ENCODE results near the gene QRICH2.
"Not testable (repeated sequence)": the region's sequence is repeated elsewhere in the genome, so short reads cannot be mapped to it uniquely, and the experiment has no call there.

Gene QRICH2

DNA sequence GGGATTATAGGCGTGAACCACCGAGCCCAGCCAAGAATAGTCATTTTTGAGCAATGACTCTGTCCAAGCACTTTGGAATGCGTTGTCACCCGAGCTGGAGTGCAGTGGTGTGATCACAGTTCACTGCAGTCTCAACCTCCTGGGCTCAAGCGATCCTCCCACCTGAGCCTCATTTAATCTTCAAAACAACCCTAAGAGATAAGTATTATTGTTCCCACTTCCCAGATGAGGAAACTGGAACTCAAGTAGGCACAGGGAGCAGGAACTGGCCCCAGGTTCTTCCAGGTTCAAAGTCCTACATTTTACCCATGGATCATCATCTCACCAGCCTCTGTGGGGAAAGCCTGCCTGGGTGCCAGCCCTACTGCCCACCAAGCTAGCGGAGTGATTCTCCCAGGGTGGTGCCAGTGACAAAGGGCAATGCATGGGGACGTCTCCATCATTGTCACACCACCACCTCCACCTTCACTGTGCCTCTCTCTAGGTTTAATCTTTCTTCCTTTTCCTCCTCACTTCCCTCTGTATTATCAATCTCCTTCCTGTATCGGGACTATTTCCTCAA, 56.5 kb downstream of the QRICH2 start:
- no peak for DNase-seq (ENCODE audit: low read depth in 2 of 2, low spot score in 1 of 2)

DNA sequence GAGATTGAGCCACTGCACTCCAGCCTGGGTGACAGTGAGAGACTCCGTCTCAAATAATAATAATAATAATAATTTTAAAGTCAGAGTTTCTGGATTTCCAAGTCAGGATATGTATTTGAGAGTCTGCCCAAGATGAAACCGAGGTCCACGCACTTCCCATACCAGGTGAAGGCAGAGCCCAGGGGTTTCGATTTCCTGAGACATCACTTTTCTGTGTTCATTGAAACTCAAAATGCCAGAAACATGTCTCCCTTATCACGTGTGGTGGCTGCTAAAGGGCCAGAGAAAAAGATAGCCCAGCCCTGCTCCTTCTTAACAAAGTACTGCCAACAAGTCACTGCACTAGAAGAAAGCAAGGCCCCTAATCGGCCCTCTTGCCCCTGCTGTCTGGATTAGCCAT, 57.9 kb downstream of the QRICH2 start:
- DNase-seq (ENCODE audit: low read depth in 2 of 2, low spot score in 1 of 2) = no peak

DNA sequence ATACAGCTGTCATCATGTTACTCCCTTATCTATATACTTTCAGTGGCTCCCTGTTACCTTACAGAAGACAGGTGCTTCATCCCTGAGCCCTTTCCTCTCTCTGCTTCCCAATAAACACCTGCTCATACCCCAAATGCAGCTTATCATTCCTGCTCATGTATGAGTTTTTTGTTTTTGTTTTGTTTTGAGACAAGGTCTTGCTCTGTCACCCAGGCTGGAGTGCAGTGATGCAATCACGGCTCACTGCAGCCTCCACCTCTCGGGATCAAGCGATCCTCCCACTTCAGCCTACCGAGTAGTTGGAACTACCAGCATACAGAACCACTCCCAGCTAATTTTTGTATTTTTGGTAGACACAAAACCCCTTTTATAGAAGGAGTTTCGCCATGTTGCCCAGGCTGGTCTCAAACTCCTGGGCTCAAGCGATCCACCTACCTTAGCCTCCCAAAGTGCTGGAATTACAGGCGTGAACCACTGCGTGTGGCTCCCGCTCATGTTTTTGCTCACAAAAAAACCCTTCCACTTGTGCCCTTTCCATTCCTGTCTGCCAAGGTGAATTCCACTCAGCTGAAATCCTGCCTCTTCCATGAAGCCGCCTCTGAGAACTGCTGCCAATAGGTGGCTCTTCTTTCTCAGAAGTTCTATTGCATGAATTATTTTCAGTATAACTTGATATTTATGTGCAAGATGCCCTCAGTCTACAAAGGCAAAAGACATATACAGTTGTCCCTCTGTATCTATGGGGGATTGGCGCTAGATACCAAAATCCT, 59.9 kb downstream of the QRICH2 start:
- DNase-seq (ENCODE audit: low read depth in 2 of 2, low spot score in 1 of 2) = no peak

DNA sequence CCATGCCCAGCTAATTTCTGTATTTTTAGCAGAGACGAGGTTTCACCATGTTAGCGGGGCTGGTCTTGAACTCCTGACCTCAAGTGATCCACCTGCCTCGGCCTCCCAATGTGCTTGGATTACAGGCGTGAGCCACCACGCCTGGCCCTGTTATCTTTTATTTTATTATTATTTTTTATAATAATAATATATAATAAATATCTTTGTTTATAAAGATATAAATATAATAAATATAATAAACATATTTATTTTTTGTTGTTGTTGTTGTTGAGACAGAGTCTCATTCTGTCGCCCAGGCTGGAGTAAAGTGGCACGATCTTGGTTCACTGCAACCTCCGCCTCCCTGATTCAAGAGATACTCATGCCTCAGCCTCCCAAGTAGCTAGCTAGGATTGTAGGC, 60.8 kb downstream of the QRICH2 start:
- DNase-seq (ENCODE audit: low read depth in 2 of 2, low spot score in 1 of 2) = no peak

DNA sequence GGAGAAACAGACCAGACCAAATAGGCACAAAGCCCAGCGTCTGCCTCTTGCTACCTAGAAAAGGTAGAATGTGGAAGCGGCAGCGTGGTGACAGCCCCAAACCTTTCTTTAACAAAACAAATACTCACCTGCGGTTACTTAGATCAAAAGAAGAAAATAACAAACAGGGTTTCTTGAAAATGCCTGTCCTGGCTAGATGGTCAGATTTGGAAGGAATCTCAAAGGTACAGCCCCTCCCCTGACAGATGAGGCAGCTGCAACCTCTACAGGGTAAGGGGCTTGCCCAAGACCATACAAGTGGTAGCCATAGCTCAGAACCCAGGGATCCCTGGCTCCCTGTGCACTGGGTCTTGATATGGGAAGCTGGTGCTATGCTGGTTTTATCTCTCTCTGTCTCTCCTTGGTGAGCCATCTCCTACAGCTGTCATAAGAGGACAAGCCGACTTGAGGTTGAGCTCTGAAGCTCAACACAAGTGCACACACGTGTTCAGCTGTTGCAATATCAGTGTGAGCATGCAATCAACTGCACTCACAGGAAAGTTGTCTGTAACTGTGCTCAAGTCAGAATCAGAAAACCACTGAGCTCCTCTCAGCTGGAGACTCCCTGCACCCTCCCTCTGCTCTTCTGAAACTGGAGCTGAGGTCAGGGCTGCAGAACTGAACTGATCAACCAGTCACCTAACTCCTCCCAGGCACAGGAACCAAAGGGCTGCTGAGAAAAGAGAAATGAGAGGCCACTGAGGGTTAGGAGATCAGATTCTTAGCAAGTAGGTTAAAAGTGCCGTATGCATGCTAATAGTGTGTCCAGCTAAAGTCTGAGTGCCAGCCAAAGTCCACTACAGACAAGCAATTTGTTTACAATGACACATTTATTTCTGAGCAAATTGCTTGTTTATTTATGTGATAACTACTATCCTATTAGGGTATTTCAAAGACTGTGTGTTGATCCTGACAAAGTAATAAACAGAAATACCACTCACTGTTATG, 61.7 kb downstream of the QRICH2 start:
- no peak for DNase-seq (ENCODE audit: low read depth in 2 of 2, low spot score in 1 of 2)

DNA sequence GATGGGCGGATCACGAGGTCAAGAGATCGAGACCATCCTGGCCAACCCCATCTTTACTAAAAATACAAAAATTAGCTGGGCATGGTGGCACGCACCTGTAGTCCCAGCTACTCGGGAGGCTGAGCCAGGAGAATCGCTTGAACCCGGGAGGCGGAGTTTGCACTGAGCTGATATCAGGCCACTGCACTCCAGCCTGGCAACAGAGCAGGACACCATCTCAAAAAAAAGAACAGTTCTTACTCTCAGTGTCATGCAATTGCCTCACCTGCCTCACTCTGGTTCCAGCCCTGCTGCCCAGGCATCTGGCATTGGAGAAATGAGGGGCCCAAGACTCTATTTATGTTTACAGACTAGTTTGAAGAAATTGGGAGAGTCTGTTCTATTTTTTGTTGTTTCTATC, 63.4 kb downstream of the QRICH2 start:
- DNase-seq (ENCODE audit: low read depth in 2 of 2, low spot score in 1 of 2) = not testable (repeated sequence)

DNA sequence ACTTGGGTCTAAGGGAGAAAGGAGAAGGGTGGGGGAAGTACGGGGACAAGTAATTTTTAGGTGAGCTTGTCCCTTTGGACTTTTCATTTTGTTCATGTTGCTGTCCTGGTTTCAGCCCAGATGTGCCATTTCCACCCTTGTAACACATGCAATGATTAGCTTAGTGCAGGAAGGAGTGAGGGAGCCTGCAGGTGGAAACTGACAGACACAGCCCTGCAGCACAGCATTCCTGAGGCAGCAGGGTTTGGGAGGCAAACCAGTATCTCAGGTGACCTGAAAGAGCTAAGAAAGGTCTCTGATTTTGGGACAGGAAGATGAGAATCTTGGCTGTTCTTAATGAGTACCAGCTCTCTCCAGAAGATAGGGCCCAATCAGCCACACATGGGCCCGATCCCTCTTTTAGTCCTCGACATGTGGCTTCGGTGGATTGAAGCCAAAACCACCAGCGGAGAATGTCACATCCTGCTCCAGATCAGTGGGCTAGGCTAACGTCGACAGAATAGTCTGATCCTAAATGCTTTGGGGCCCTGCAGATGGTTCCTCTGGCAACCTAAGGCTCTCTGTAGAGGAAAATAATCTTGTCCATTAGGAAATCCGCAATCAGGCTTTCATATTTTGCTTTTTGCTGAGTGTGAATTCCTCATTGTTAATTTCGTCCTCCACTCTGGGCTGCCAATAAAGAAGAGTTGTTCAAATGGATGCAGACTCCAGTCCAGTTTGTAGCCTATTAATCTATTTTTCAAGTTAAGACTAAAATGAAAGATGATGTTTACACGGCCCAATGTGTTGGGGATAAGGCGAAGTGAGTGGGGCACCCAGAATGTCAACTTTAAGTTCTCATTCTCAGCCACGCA, 64.0 kb downstream of the QRICH2 start:
- no peak for DNase-seq (ENCODE audit: low read depth in 2 of 2, low spot score in 1 of 2)

DNA sequence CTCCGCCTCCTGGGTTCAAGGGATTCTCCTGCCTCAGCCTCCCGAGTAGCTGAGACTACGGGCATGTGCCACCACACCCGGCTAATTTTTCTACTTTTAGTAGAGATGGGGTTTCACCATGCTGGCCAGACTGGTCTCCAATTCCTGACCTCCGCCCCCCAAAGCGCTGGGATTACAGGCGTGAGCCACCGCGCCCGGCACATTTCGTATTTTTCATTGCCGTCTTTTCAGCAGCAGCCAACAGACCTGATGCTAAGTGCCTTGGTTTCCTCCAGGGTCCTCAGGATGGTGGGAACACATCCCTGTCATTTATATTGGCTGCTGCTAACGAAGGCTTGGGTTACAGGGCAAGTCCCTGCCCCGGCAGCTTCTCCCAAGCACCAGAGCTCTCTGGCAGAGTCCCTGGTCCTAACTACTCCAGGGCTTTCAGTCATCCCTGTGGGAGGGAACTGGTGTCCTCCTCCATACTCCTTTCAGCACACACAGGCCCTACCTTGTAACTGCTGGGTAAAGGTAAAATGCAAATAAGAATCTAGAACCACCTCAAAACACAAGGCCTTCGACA, 66.3 kb downstream of the QRICH2 start:
- DNase-seq (ENCODE audit: low read depth in 2 of 2, low spot score in 1 of 2) = no peak

DNA sequence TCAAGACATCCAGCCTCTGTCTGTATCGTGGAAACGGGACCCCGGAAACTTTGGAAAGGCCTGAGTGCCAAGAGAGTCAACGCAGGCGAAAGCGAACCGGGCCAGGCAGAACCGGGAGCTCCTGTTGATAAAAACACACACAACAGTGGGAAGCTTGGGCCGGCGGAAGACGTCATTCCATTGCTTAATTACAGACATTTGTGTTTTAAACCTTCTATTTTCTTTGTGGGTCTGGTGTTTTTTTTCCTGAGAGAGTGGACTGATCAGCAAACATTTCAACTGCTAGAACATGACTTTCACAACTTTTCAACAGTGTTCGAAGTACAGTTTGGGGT, 66.9 kb downstream of the QRICH2 start:
- DNase-seq (ENCODE audit: low read depth in 2 of 2, low spot score in 1 of 2) = no peak

DNA sequence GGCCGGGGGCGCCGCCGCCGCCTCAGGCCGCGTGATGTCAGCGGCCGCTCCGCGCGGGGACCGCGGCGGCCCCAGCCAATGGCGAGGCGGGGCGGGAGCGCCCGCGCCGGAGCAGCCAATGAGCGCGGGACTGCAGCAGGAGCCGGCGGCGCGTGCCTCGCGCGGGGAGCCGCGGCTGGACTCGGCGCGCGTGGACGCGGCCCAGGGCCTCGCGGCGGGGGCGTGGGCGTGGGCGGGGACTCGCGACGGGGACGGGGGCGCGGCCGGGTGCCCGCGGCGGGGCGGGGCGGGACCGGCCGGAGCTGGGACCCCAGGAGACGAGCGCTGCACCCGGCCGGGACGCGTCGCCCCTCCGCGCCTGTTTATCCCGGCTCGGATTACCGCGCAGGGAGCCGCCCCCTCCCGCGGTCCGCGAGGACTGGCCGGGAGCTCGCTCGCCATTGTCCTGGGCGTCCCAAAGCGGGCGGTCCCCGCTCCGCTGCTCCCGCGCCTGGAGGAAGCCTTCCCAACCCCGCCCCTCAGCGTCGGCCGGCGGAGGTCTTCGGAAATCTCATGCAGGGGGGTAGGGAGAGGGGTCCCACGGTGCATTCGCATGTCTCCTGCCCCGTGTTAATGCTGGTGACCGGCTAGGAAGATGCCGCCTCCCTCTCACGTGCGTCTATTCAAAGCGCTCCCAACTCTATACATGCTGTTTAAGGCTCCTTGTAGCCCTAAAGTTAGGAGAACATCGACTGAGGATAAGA, 67.4 kb downstream of the QRICH2 start, which contains the start of gene RNF157:
Gene RNF157, minus strand, starts transcription at position 33 of the 743 bp plus-strand sequence. CDS start 253 bp downstream, outside the sequence.
- DNase-seq (ENCODE audit: low read depth in 2 of 2, low spot score in 1 of 2) = peak in 1 of 2 donors; percentile 38

DNA sequence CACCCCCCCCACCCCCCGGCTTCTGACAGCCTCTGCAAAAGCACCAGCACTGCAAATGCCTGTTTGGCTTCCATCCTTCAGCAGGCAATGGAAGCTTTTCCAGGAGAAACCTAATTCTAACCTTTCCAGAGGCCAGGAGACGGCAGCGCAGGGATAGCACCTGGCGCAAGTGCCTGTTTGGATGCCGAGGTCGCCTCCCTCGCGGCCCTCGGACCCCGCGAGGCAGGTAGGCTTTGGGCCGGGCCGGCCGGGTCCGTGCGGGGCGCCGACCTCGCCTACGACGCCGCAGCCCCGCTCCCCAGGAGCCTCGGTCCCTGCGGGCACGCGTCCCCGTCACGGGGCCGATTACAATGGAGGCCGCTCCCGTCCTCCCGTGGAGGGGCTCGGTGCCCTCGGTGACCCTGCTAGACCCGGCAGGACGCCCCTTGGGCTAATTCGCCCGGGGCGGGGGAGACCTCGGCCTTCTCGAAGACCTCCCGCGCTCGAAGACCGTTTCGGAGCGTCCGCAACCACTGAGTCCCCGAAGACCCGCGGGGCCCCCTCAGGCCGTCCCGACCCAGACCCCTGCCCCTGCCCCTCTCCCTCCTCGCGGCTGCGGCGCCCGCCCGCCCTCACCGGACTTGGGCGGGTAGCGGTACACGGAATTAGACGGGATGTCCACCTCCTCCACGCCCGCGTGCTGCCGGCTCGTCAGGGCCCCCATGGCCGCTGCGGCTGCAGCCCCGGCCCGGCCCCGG, 68.4 kb downstream of the QRICH2 start:
- DNase-seq (ENCODE audit: low read depth in 2 of 2, low spot score in 1 of 2) = no peak

DNA sequence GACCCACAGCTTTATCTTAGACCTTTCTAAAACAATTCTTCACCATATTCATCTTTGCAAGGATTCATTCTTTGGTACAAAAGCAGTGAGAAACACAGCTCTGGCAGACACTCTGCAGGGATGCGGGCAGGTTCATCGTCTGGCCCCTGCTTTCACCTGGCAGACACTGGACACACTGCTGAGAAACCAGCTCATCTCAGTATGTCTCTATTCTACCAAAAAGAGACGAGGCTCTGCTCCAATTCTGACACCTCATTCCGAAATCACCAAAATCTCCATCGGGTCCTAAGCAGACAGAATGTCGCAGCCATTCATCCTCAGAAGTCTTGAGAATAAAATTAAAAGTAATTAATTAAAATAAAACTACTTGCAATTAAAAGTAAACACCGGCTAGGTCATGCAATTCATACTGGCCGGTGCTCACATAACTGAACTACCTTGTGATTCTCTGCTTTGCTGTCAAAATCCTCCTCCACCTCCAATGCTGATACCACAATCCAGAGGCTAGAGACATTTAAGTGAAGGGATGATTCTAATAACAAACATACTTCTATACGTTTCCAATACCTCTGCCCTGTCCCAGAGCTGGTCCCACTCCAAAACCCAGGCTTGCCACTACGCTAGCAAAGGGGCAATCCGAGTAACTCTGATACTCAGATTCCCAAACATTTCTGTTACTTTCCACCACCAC, 69.1 kb downstream of the QRICH2 start:
- DNase-seq (ENCODE audit: low read depth in 2 of 2, low spot score in 1 of 2) = no peak

DNA sequence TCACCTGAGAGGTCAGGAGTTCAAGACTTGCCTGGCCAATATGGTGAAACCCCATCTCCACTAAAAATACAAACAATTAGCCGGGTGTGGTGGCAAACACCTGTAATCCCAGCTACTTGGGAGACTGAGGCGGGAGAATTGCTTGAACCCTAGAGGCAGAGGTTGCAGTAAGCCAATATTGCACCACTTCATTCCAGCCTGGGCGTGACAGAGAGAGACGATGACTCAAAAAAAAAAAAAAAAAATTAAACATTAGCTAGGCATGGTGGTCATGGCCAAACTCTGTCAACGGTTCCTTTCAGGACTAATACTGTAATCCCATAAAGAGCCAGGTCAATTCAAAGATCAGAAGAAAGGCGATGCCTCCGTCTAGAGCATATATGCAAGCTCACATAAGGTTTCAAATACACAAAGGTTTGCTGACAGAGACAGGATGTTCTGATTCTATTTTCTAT, 70.2 kb downstream of the QRICH2 start:
- DNase-seq (ENCODE audit: low read depth in 2 of 2, low spot score in 1 of 2) = no peak

DNA sequence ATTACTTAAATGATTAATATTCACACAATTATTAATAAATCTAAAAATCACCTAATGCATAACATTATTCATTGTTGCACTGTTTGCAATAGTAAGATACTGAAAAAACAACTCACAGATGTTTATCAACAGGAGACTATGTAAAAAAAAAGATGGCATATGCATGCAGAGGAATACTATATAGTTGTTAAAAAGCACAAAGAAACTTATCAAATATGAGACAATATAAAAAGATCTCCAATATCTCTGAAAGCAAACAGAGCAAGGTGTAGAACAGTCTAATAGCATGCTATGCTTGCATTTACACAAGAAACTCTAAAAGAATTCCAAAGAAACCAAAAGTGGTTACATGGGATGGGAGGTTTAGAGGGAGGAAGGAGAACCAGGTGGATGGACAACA, 71.5 kb downstream of the QRICH2 start:
- DNase-seq (ENCODE audit: low read depth in 2 of 2, low spot score in 1 of 2) = no peak

DNA sequence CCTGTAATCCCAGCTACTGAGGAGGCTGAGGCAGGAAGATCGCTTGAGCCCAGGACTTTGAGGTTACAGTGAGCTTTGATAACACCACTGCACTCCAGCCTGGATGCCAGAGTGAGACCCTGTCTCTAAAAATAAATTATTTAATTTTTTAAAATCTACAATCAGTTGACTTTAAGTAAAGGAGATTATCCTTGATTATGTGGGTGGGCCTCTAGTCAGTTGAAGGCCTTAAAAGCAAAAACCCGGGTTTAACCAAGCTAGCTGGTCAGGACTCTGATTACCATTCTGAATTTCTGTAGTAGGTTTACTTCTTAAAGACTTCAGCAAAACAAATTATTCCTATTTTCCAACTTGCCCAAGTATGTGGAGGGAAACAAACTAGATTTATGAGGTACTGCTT, 72.2 kb downstream of the QRICH2 start:
- no peak for DNase-seq (ENCODE audit: low read depth in 2 of 2, low spot score in 1 of 2)

DNA sequence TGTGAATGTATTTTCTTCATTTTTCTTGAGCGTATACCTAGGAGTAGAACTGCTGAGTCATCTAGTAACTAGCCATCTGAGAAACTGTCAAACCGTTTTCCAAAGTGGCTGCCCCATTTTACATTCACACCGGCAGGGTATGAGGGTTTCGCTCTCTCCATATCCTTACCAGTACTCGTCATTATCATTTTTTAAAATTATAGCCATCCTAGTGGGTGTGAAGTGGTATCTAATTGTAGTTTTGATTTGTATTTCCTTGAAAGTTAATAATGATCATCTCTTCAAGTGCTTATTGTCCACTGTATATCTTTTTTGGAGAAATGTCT, 73.8 kb downstream of the QRICH2 start:
- DNase-seq (ENCODE audit: low read depth in 2 of 2, low spot score in 1 of 2) = no peak

DNA sequence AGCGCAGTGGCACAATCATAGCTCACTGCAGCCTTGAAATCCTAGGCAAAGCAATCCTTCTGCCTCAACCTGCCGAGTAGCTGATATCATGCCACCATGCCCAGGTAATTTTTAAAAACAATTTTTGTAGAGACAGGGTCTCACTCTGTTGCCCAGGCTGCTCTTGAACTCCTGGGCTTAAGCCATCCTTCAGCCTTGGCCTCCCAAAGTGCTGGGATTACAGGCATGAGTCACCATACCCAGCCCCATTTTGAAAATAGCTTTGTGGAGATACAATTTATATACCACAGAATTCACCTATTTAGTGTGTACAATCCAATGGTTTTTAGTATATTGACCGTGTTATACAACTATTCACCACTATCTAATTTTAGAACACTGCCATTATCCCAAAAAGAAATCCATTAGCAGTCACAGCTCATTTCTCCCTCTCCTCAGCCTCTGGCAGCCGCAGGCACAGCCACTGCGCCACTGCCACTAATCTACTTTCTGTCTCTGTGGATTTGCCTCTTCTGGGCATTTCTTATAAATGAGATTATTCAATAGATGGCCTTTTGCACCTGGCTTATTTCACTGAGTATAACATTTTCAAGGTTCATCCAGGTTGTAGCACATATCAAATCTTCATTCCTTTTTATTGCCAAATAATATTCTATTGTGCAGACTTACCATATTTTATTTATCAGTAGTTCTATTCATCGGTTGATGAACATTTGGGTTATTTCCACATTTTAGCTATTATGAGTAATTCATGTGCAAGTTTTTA, 74.3 kb downstream of the QRICH2 start:
- no peak for DNase-seq (ENCODE audit: low read depth in 2 of 2, low spot score in 1 of 2)

DNA sequence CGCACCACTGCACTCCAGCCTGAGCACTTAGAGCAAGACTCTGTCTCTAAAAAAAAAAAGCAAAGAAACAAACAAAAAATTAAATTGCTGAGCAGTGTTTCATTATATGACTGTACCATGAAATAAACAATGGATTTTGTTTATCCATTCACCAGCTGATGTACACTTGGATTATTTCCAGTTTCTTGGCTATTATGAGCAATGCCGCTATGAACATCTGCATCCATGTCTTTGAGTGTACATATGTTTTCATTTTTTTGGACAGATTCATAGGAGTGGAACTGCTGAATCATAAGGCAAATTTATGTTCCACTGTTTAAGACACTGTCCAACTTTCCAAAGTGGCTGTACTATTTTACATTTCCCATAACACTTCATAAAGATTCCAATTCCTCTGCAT, 75.7 kb downstream of the QRICH2 start:
- no peak for DNase-seq (ENCODE audit: low read depth in 2 of 2, low spot score in 1 of 2)

Data from stimulated activated CD8-positive, alpha-beta memory T cell treated with anti-CD3 and anti-CD28 coated beads, Interleukin-4, amount 100 ng/mL, for 1 hour (primary cell).